Erythroblast (primary cell): ENCODE results near the gene SEC14L2.
"Not testable (repeated sequence)": the region's sequence is repeated elsewhere in the genome, so short reads cannot be mapped to it uniquely, and the experiment has no call there.

Experiments used
- GATA1 ChIP-seq: IDR thresholded peaks from 2 replicates; pipeline ENCODE4 v1.6.1; 2011; ENCODE audit warnings: low read depth, mild to moderate bottlenecking, control low read depth, low read length, moderate library complexity
- POLR2A ChIP-seq: IDR thresholded peaks from 2 replicates; pipeline ENCODE4 v1.6.1; 2011; ENCODE audit warnings: mild to moderate bottlenecking, low read length

DNA sequence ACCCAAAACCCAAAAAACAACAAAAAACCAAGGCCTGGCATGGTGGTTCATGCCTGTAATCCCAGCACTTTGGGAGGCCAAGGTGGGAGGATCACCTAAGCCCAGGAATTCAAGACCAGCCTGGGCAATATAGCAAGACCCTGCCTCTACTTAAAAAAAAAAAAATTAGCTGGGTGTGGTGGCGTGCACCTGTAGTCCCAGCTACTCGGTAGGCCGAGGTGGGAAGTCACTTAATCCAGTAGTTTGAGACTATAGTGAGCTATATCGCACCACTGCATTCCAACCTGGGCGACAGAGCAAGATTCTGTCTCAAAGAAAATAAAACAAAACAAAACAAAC, 5.9 kb downstream of the SEC14L2 start:
- not testable (repeated sequence) for TF ChIP-seq POLR2A, GATA1
